Natural killer cell (primary cell): Measurements from ENCODE around the gene RUNX2. TPM values are rescaled to one million over a fixed set of nuclear protein-coding genes. Genes with fewer than 3 reads are reported as not detected.

Source experiments
- ATAC-seq, 3 donors: fragments of 150-1000 bp in 2 of 3; fragments of 200-7000 bp in 1 of 3; cut with Tn5 transposase; 1 replicate in 1 of 3; 2 replicates in 2 of 3; pipeline ENCODE4 v1.10.0; 2021; ENCODE audit warnings: mild to moderate bottlenecking in 2 of 3, moderate library complexity in 2 of 3
- DNase-seq, 2 donors: peaks; one replicate each; pipeline versions ENCODE4 v3.0.0 to v3.0.0-alpha.2; 2013 to 2021; ENCODE audit warnings: mixed read lengths in 1 of 2
- H3K27ac ChIP-seq: one replicate; pipeline ENCODE4 v1.5.1; 2013; ENCODE audit warnings: mild to moderate bottlenecking, low read length
- H3K27me3 ChIP-seq: one replicate; pipeline ENCODE4 v1.6.1; 2013; ENCODE audit warnings: low read length; ENCODE audit not compliant: control insufficient read depth, insufficient read depth
- H3K36me3 ChIP-seq: one replicate; pipeline ENCODE4 v1.6.1; 2013; ENCODE audit warnings: low read length; ENCODE audit not compliant: control insufficient read depth, insufficient read depth
- H3K4me1 ChIP-seq: one replicate; pipeline ENCODE4 v1.6.1; 2013; ENCODE audit warnings: low read length; ENCODE audit not compliant: control insufficient read depth, insufficient read depth
- H3K4me3 ChIP-seq: one replicate; pipeline ENCODE4 v1.5.1; 2013; ENCODE audit warnings: low read length
- H3K9me3 ChIP-seq: one replicate; pipeline ENCODE4 v1.6.1; 2013; ENCODE audit warnings: low read length; ENCODE audit not compliant: control insufficient read depth, insufficient read depth
- H3K27ac Mint-ChIP-seq, 2 donors: one replicate each; pipeline ENCODE4 v1.8.0; 2022; ENCODE audit warnings: mild to moderate bottlenecking in 2 of 2, mixed read lengths in 2 of 2, moderate library complexity in 1 of 2
- H3K27me3 Mint-ChIP-seq, 2 donors: one replicate each; pipeline ENCODE4 v1.8.0; 2022; ENCODE audit warnings: low read depth in 2 of 2, mixed read lengths in 2 of 2
- H3K36me3 Mint-ChIP-seq: one replicate; pipeline ENCODE4 v1.8.0; 2022; ENCODE audit warnings: mixed read lengths
- H3K4me1 Mint-ChIP-seq, 2 donors: one replicate each; pipeline ENCODE4 v1.8.0; 2022; ENCODE audit warnings: mixed read lengths in 2 of 2
- H3K4me3 Mint-ChIP-seq: one replicate; pipeline ENCODE4 v1.8.0; 2022; ENCODE audit warnings: mild to moderate bottlenecking, moderate library complexity, mixed read lengths
- H3K9me3 Mint-ChIP-seq, 2 donors: one replicate each; pipeline ENCODE4 v1.8.0; 2022; ENCODE audit warnings: mixed read lengths in 2 of 2
- WGBS: methylation state at CpG from one replicate; pipeline ENCODE4 v1.1.7; 2013; ENCODE audit warnings: missing lambda C conversion rate; ENCODE audit not compliant: insufficient coverage; 5-methylcytosine and 5-hydroxymethylcytosine counted together
- intact Hi-C: fragments of 100-400 bp; cut with micrococcal nuclease; formaldehyde crosslinking; loops from one replicate; pipeline ENCODE4 v1.14.2; 2022
- total RNA-seq, 4 donors: library from RNA; stranded (reverse); fragments of 120-200 nt in 1 of 4; gene quantifications; one replicate each; pipeline versions ENCODE4 v1.2.3 to v1.2.4, GENCODE V29; 2013 to 2022
- TF ChIP-seq, protein P1 (sequence below): fragments of 200-600 bp; IDR thresholded peaks from one replicate; pipeline ENCODE4 v1.8.0; 2022; ENCODE audit warnings: antibody characterized with exemption

The RUNX2 gene
- total RNA-seq, 3 donors from 2014 or later (not counting 1 experiment from before 2014, with no cell fraction given) = 5.0 to 19.2 (median 7.0) TPM

DNA sequence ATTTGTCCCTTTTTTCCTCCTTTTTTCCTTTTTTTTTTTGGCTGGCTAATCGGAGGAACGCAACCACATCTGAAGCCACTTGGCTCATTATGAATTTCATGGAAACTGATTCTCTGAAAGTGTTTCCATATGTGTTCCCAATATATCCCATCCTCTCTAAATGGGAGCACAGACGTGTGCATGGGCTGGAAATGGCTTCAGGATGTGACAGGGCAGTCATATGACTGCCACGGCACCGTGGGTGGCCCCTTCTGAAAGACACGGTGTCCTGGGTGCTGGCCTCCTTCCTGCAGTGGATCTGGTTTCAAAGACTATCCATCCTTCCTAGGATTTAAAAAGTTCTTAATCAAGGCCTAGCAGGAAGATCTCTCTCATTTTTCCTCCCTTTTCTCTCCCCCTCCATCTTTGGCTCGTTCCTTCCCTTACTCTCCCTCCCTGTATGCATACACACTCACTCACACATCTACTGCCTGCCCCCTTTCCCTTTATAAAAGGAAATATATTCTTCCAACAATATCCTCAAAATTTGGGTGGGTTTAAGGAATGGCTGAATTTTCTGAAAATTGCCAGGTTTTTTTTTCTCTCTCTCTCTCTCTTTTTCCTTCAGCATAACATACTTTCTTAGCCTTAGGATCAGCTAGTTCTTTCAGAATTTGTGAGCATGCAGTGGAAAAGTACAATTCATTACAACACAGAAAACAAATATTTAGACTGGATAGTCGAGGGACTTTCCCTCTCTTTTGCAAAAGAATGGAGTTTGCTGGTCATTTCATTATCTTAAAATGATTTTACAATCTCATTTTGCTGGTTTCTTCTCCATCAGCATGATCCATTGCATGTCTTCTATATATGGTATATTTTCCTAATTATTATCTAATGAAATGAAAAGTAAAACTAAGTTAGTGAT, 210.8 kb downstream of the RUNX2 start:
- DNase-seq = no peak
- no peaks in the 10 kb centered on the region for H3K9me3 Mint-ChIP-seq
- H3K4me3 ChIP-seq = no peak overlapping the region
- WGBS = 88% methylated on average over 8 of the region's 8 CpGs
- no peak overlapping the region for H3K4me3 Mint-ChIP-seq
- intact Hi-C loops = no loop called here
- peaks cover 2% of the 10 kb centered on the region for H3K36me3 ChIP-seq
- H3K27ac Mint-ChIP-seq = no peak overlapping the region
- no peaks in the 10 kb centered on the region for H3K9me3 ChIP-seq
- H3K27me3 ChIP-seq = no peaks in the 10 kb centered on the region
- H3K4me1 Mint-ChIP-seq = no peaks in the 10 kb centered on the region
- no peaks in the 10 kb centered on the region for H3K4me1 ChIP-seq
- no peaks in the 10 kb centered on the region for H3K27me3 Mint-ChIP-seq
- TF ChIP-seq, protein P1, sequence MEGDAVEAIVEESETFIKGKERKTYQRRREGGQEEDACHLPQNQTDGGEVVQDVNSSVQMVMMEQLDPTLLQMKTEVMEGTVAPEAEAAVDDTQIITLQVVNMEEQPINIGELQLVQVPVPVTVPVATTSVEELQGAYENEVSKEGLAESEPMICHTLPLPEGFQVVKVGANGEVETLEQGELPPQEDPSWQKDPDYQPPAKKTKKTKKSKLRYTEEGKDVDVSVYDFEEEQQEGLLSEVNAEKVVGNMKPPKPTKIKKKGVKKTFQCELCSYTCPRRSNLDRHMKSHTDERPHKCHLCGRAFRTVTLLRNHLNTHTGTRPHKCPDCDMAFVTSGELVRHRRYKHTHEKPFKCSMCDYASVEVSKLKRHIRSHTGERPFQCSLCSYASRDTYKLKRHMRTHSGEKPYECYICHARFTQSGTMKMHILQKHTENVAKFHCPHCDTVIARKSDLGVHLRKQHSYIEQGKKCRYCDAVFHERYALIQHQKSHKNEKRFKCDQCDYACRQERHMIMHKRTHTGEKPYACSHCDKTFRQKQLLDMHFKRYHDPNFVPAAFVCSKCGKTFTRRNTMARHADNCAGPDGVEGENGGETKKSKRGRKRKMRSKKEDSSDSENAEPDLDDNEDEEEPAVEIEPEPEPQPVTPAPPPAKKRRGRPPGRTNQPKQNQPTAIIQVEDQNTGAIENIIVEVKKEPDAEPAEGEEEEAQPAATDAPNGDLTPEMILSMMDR = no peak
- H3K36me3 Mint-ChIP-seq = no peaks in the 10 kb centered on the region
- ATAC-seq = no peak
- H3K27ac ChIP-seq = no peak overlapping the region

DNA sequence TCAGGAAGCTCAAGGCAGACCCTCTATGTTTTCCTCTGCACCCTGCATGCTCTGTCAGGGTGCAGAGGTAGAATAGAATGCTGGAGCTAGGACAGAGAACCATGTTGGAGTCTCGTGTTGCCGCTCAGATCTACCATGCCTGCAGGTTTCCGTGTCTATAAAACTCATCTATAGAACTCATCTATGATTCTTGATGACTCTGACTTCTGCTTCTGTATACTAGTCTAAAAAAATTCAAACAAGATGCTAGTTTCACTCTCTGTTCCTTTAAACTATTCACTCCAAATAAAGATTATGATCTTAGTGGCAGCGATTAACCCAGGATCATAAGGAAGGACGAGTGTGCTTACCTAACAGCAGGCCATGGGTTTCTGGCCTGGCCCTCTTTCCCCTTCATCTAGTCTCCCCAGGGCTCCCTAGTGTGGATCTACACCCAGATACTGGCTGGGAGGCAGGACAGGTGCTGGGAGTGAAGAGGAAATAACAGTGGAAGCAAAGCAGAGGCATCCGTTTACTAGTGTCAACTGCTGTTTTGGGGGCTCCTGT, 212.3 kb downstream of the RUNX2 start:
- H3K36me3 ChIP-seq = peaks cover 2% of the 10 kb centered on the region
- WGBS = 81% methylated on average over 6 of the region's 6 CpGs
- DNase-seq (no peak), ATAC-seq (no peak)
- H3K27ac ChIP-seq = no peak overlapping the region
- TF ChIP-seq, protein P1 = no peak
- intact Hi-C loops = no loop called here
- Mint-ChIP-seq H3K9me3 (no peaks in the 10 kb centered on the region), H3K27ac (no peak overlapping the region), H3K36me3 (no peaks in the 10 kb centered on the region), H3K4me3 (no peak overlapping the region), H3K4me1 (no peaks in the 10 kb centered on the region), H3K27me3 (no peaks in the 10 kb centered on the region)
- no peak overlapping the region for H3K4me3 ChIP-seq
- H3K4me1 ChIP-seq = no peaks in the 10 kb centered on the region
- no peaks in the 10 kb centered on the region for H3K9me3 ChIP-seq
- no peaks in the 10 kb centered on the region for H3K27me3 ChIP-seq

DNA sequence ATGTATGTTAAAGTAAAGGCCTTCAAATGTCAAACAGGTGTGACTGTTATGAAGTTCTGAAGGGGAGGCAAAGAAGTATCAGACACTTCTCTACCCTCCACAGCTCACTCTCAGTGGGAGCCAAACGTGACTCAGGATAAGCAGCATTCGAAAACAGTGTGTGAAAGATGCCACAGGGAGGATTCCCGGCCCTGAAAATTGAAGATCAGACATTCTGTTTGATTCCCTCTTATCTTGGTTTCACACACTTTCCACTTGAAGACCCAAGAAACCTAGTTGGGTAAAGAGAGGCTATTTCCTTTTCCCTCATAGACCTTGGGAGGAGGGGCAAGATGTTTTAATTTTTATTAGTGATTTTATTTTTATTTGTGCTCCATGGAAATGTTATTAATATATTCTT, 213.8 kb downstream of the RUNX2 start:
- intact Hi-C loops = no loop called here
- Mint-ChIP-seq H3K36me3 (no peaks in the 10 kb centered on the region), H3K27me3 (no peaks in the 10 kb centered on the region), H3K4me3 (no peak overlapping the region), H3K9me3 (no peaks in the 10 kb centered on the region), H3K27ac (no peak overlapping the region), H3K4me1 (no peaks in the 10 kb centered on the region)
- no peak for ATAC-seq
- Histone ChIP-seq H3K27me3 (no peaks in the 10 kb centered on the region), H3K36me3 (peaks cover 2% of the 10 kb centered on the region), H3K27ac (no peak overlapping the region), H3K9me3 (no peaks in the 10 kb centered on the region), H3K4me3 (no peak overlapping the region), H3K4me1 (no peaks in the 10 kb centered on the region)
- WGBS = 64% methylated on average over 3 of the region's 3 CpGs
- no peak for DNase-seq
- TF ChIP-seq, protein P1 = no peak
